Osteoblast (primary cell): ENCODE data around the gene LIX1. TPM values are rescaled to one million over a fixed set of nuclear protein-coding genes. Genes with fewer than 3 reads are reported as not detected.

Experiments
- DNase-seq: peaks from one replicate; pipeline ENCODE4 v3.0.0; 2011; ENCODE audit warnings: low spot score, mixed read lengths; ENCODE audit not compliant: insufficient read length; ENCODE audit errors: missing footprints
- H2AFZ ChIP-seq: 2 replicates; pipeline ENCODE4 v1.6.0; 2011; ENCODE audit warnings: mild to moderate bottlenecking, low read length
- H3K27ac ChIP-seq: 2 replicates; pipeline ENCODE4 v1.5.1; 2011; ENCODE audit warnings: mild to moderate bottlenecking, low read depth, low read length, moderate library complexity
- H3K27me3 ChIP-seq: 2 replicates; pipeline ENCODE4 v1.6.0; 2012; ENCODE audit warnings: mild to moderate bottlenecking, control low read depth, inconsistent platforms, low read length, moderate library complexity; ENCODE audit not compliant: insufficient read depth
- H3K36me3 ChIP-seq: 2 replicates; pipeline ENCODE4 v1.5.1; 2011; ENCODE audit warnings: mild to moderate bottlenecking, low read length, control low read depth, moderate library complexity; ENCODE audit not compliant: insufficient read depth
- H3K4me1 ChIP-seq: 2 replicates; pipeline ENCODE4 v1.5.1; 2011; ENCODE audit warnings: mild to moderate bottlenecking, low read length, control low read depth, moderate library complexity; ENCODE audit not compliant: insufficient read depth
- H3K4me2 ChIP-seq: 2 replicates; pipeline ENCODE4 v1.6.0; 2011; ENCODE audit warnings: mild to moderate bottlenecking, low read length; ENCODE audit not compliant: insufficient read depth
- H3K4me3 ChIP-seq: fragments of 200-600 bp; sonication (generic); 3 replicates; pipeline ENCODE4 v1.5.1; 2012; ENCODE audit warnings: mild to moderate bottlenecking, low read length, inconsistent platforms; ENCODE audit not compliant: insufficient read depth
- H3K79me2 ChIP-seq: 2 replicates; pipeline ENCODE4 v1.6.0; 2012; ENCODE audit warnings: mild to moderate bottlenecking, low read length, control low read depth, inconsistent platforms; ENCODE audit not compliant: insufficient read depth
- H3K9me3 ChIP-seq: 2 replicates; pipeline ENCODE4 v1.5.1; 2011; ENCODE audit warnings: low read depth, low read length, control low read depth
- H4K20me1 ChIP-seq: 2 replicates; pipeline ENCODE4 v1.6.0; 2012; ENCODE audit warnings: mild to moderate bottlenecking, low read length, control low read depth; ENCODE audit not compliant: insufficient read depth
- CTCF ChIP-seq: IDR thresholded peaks from 2 replicates; pipeline ENCODE4 v1.5.1; 2011; ENCODE audit warnings: mild to moderate bottlenecking, low read depth, low read length, moderate library complexity; ENCODE audit errors: extremely low read depth
- total RNA-seq: library from RNA; depleted of rRNA; stranded (reverse); fragments of >200 nt; gene quantifications from 2 replicates; pipeline ENCODE4 v1.2.3, GENCODE V29; 2012

LIX1 gene
- total RNA-seq, 1 donor = not detected

GRCh38 chr5:97102010-97102470 is 40.4 kb downstream of the LIX1 start:
- no peak overlapping the region for H3K4me3 ChIP-seq
- H2AFZ ChIP-seq = no peak overlapping the region
- H3K36me3 ChIP-seq = no peaks in the 10 kb centered on the region
- no peaks in the 10 kb centered on the region for H3K9me3 ChIP-seq
- no peak overlapping the region for H3K4me2 ChIP-seq
- no peak overlapping the region for H3K27ac ChIP-seq
- H3K79me2 ChIP-seq = no peaks in the 10 kb centered on the region
- H3K27me3 ChIP-seq = peaks cover 13% of the 10 kb centered on the region
- H3K4me1 ChIP-seq = no peaks in the 10 kb centered on the region
- H4K20me1 ChIP-seq = no peaks in the 10 kb centered on the region
- no peak for TF ChIP-seq CTCF
- DNase-seq = no peak

GRCh38 chr5:97101189-97101910 is 41.1 kb downstream of the LIX1 start:
- Histone ChIP-seq H3K4me1 (no peaks in the 10 kb centered on the region), H3K4me2 (peak overlapping the region; percentile 37), H3K27ac (no peak overlapping the region), H3K79me2 (no peaks in the 10 kb centered on the region), H3K9me3 (no peaks in the 10 kb centered on the region), H4K20me1 (no peaks in the 10 kb centered on the region), H3K4me3 (no peak overlapping the region), H3K36me3 (no peaks in the 10 kb centered on the region), H2AFZ (peak overlapping the region; percentile 40), H3K27me3 (peaks cover 12% of the 10 kb centered on the region)
- DNase-seq = peak; percentile 54
- TF ChIP-seq CTCF = no peak

- H3K4me2 ChIP-seq = no peak overlapping the region
- no peak overlapping the region for H3K4me3 ChIP-seq
- DNase-seq = no peak
- no peaks in the 10 kb centered on the region for H3K4me1 ChIP-seq
- H3K36me3 ChIP-seq = no peaks in the 10 kb centered on the region
- no peak overlapping the region for H2AFZ ChIP-seq
- H3K79me2 ChIP-seq = no peaks in the 10 kb centered on the region
- no peak for TF ChIP-seq CTCF
- no peaks in the 10 kb centered on the region for H4K20me1 ChIP-seq
- H3K27ac ChIP-seq = no peak overlapping the region
- peaks cover 8% of the 10 kb centered on the region for H3K27me3 ChIP-seq
- H3K9me3 ChIP-seq = no peaks in the 10 kb centered on the region
Observed at GRCh38 chr5:97100476-97100875, 41.9 kb downstream of the LIX1 start.

- no peaks in the 10 kb centered on the region for H3K9me3 ChIP-seq
- peak overlapping the region; percentile 54 for H3K4me3 ChIP-seq
- no peaks in the 10 kb centered on the region for H3K4me1 ChIP-seq
- H3K36me3 ChIP-seq = no peaks in the 10 kb centered on the region
- H3K4me2 ChIP-seq = peak overlapping the region; percentile 65
- H3K27ac ChIP-seq = no peak overlapping the region
- no peak for DNase-seq
- peak overlapping the region; percentile 61 for H2AFZ ChIP-seq
- no peaks in the 10 kb centered on the region for H4K20me1 ChIP-seq
- H3K27me3 ChIP-seq = peaks cover 1% of the 10 kb centered on the region
- H3K79me2 ChIP-seq = no peaks in the 10 kb centered on the region
- TF ChIP-seq CTCF = no peak
Observed at GRCh38 chr5:97098922-97099321, 43.5 kb downstream of the LIX1 start.
